ENCODE results near the gene AGMAT.

AGMAT gene

GRCh38 chr1:15624133-15624714, 39.4 kb upstream of the AGMAT start:
- no peak for TF ChIP-seq EZH2phosphoT487 (conservative IDR thresholded peaks at IDR 0.05; ENCODE audit: low read length)
- TF ChIP-seq CTCF (IDR thresholded peaks at IDR 0.05; ENCODE audit: insufficient read depth, low read length, poor library complexity, severe bottlenecking) = no peak
- Histone ChIP-seq H3F3A (ENCODE audit: insufficient read depth) (peaks cover 7% of the 10 kb centered on the region; the same call in 1 of the 2 replicates), H3K9me2 (replicated peaks; ENCODE audit: insufficient read depth, low read length) (no peaks in the 10 kb centered on the region), H3K36me3 (ENCODE audit: low read length) (peaks cover 14% of the 10 kb centered on the region; the same call in 1 of the 2 replicates), H3K27ac (ENCODE audit: low read depth, low read length) (no peak overlapping the region), H3K79me2 (ENCODE audit: insufficient read depth, low read length) (peaks cover 92% of the 10 kb centered on the region), H2AFZ (ENCODE audit: low read depth, low read length, severe bottlenecking) (no peak overlapping the region), H3K4me2 (ENCODE audit: low read depth, low read length, poor library complexity, severe bottlenecking) (no peak overlapping the region), H3K4me3 (ENCODE audit: insufficient read depth, low read length, poor library complexity, severe bottlenecking) (no peak overlapping the region), H3K9me3 (ENCODE audit: insufficient read depth, low read length) (no peaks in the 10 kb centered on the region), H4K20me1 (ENCODE audit: low read depth, low read length) (peaks cover 26% of the 10 kb centered on the region; the same call in 1 of the 2 replicates), H3K9ac (ENCODE audit: low read length) (no peak overlapping the region), H3K27me3 (ENCODE audit: low read length) (no peaks in the 10 kb centered on the region)

GRCh38 chr1:15623435-15623834, 38.6 kb upstream of the AGMAT start:
- no peaks in the 10 kb centered on the region for H3K9me2 ChIP-seq (replicated peaks; ENCODE audit: insufficient read depth, low read length)

GRCh38 chr1:15622712-15623373, 38.0 kb upstream of the AGMAT start:
- Histone ChIP-seq H3K9me3 (ENCODE audit: insufficient read depth, low read length) (no peaks in the 10 kb centered on the region), H2AFZ (ENCODE audit: low read depth, low read length, severe bottlenecking) (no peak overlapping the region), H3K27me3 (ENCODE audit: low read length) (no peaks in the 10 kb centered on the region), H4K20me1 (ENCODE audit: low read depth, low read length) (peaks cover 20% of the 10 kb centered on the region; the same call in 1 of the 2 replicates), H3K36me3 (ENCODE audit: low read length) (peaks cover 8% of the 10 kb centered on the region; the same call in 1 of the 2 replicates), H3K9me2 (replicated peaks; ENCODE audit: insufficient read depth, low read length) (no peaks in the 10 kb centered on the region), H3K4me3 (ENCODE audit: insufficient read depth, low read length, poor library complexity, severe bottlenecking) (no peak overlapping the region), H3K27ac (ENCODE audit: low read depth, low read length) (no peak overlapping the region), H3F3A (ENCODE audit: insufficient read depth) (peaks cover 13% of the 10 kb centered on the region), H3K4me2 (ENCODE audit: low read depth, low read length, poor library complexity, severe bottlenecking) (no peak overlapping the region), H3K9ac (ENCODE audit: low read length) (no peak overlapping the region), H3K79me2 (ENCODE audit: insufficient read depth, low read length) (peaks cover 99% of the 10 kb centered on the region)
- no peak for TF ChIP-seq CTCF (IDR thresholded peaks at IDR 0.05; ENCODE audit: insufficient read depth, low read length, poor library complexity, severe bottlenecking)

More at GRCh38 chr1:15623435-15623834, 38.6 kb upstream of the AGMAT start:
- no peak overlapping the region for H3K27ac ChIP-seq (ENCODE audit: low read depth, low read length)
- H3F3A ChIP-seq (ENCODE audit: insufficient read depth) = peaks cover 10% of the 10 kb centered on the region
- H3K4me3 ChIP-seq (ENCODE audit: insufficient read depth, low read length, poor library complexity, severe bottlenecking) = no peak overlapping the region
- H3K9me3 ChIP-seq (ENCODE audit: insufficient read depth, low read length) = no peaks in the 10 kb centered on the region
- no peak overlapping the region for H2AFZ ChIP-seq (ENCODE audit: low read depth, low read length, severe bottlenecking)
- peaks cover 26% of the 10 kb centered on the region; the same call in 1 of the 2 replicates for H4K20me1 ChIP-seq (ENCODE audit: low read depth, low read length)
- peaks cover 13% of the 10 kb centered on the region; the same call in 1 of the 2 replicates for H3K36me3 ChIP-seq (ENCODE audit: low read length)
- H3K9ac ChIP-seq (ENCODE audit: low read length) = no peak overlapping the region
- H3K79me2 ChIP-seq (ENCODE audit: insufficient read depth, low read length) = peaks cover 98% of the 10 kb centered on the region
- H3K4me2 ChIP-seq (ENCODE audit: low read depth, low read length, poor library complexity, severe bottlenecking) = no peak overlapping the region
- TF ChIP-seq EZH2phosphoT487 (conservative IDR thresholded peaks at IDR 0.05; ENCODE audit: low read length) (no peak), CTCF (IDR thresholded peaks at IDR 0.05; ENCODE audit: insufficient read depth, low read length, poor library complexity, severe bottlenecking) (no peak)
- H3K27me3 ChIP-seq (ENCODE audit: low read length) = no peaks in the 10 kb centered on the region

All from SU-DHL-6 (cell line).